ENCODE measurements around the gene KIRREL3. TPM values are rescaled to one million over a fixed set of nuclear protein-coding genes. Genes with fewer than 3 reads are reported as not detected.

KIRREL3 gene
- total RNA-seq, 4 donors from 2014 or later, result 0.82 to 15.7 (median 1.4) TPM; not detected in 1

DNA sequence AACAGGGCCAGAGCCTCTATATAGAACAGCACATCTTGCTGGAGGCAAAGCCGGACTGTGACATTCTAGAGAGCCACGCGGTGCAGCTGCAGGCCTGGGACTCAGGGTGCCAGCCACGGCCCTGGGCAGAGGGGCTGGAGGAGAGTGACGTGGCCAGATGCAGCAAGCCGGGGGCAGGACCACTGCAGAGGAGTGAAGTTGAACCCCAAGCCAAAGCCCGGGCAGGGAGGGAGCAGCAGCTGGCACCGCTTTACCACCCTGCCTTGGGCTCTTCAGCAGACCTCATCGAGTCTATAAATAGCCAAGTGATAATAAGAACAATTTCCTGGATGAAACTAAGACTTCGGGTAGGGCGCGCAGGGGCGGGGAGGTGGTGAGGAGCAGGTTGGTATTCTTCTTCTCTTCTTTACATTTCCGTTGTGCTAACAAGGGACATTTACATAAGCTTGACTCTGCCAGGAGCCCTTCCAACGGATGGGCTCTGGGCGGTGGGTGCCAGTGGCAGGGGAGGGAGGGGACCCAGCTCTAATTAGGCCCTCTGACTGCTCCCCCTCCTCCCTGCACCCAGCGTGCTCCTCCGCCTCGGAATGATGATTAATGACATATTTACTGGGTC, 534.9 kb downstream of the KIRREL3 start:
- in situ Hi-C loops (cut with MboI; ENCODE audit: low pct_ligation_motif_present in 1 of 4, low pct_unique_long_range_greater_than_20kb in 1 of 4, low sequenced_read_pairs in 3 of 4) (no loop called here), intact Hi-C loops (cut with DNase I; ENCODE audit: low total_unique reads) (no loop called here)
- peaks cover 68% of the 10 kb centered on the region for H3K27me3 ChIP-seq
- 14 to 25% methylated on average over 6 to 19 of the region's 19 CpGs for WGBS, 2 donors (ENCODE audit: low coverage in 1 of 2)
- no peak overlapping the region for H3K4me3 ChIP-seq
- peaks cover 0 to 10% (median 4%) of the 10 kb centered on the region in 4 donors for H3K4me1 ChIP-seq
- H3K27ac ChIP-seq, result peak overlapping the region in 2 of 4 donors; percentile 50 to 67
- TF ChIP-seq CTCF (IDR thresholded peaks at IDR 0.05) (no peak), EP300 (IDR thresholded peaks at IDR 0.05; ENCODE audit: low read depth) (no peak), POLR2AphosphoS5 (IDR thresholded peaks at IDR 0.05) (no peak), POLR2A (IDR thresholded peaks at IDR 0.05) (no peak)
- no peaks in the 10 kb centered on the region for H3K36me3 ChIP-seq
- H3K9me3 ChIP-seq, result no peaks in the 10 kb centered on the region
- peak; percentile 68 for DNase-seq

DNA sequence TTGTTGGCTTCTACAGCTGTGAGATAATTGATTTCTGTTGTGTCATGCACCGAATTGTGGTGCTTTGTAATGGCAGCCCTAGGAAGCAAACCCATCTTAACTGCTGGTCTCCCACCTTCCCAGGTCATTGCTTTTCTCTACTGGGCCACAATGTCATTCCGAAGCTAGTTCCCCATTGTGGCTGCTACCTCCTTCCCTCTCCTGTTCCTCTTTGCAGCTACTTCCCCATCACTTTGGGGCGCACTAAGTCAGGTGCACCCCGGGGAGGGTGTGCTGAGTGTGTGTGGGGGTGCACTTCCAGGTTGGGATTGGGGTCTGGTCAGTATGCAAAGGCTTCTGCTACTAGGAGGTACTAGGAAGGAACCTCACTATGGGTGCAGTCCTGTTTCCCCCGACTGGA, 535.8 kb downstream of the KIRREL3 start:
- in situ Hi-C loops (cut with MboI; ENCODE audit: low pct_ligation_motif_present in 1 of 4, low pct_unique_long_range_greater_than_20kb in 1 of 4, low sequenced_read_pairs in 3 of 4), result no loop called here
- DNase-seq, result no peak
- H3K4me1 ChIP-seq, result peaks cover 0 to 10% (median 4%) of the 10 kb centered on the region in 4 donors
- no peaks in the 10 kb centered on the region for H3K9me3 ChIP-seq
- intact Hi-C loops (cut with DNase I; ENCODE audit: low total_unique reads), result no loop called here
- peaks cover 77% of the 10 kb centered on the region for H3K27me3 ChIP-seq
- no peak overlapping the region for H3K4me3 ChIP-seq
- peak overlapping the region in 1 of 4 donors; percentile 66 for H3K27ac ChIP-seq
- H3K36me3 ChIP-seq, result no peaks in the 10 kb centered on the region
- WGBS, 2 donors (ENCODE audit: low coverage in 1 of 2), result 85% methylated on average over 5 of the region's 5 CpGs; no CpG with 5 or more reads in 1 of the 2 donors
- no peak for TF ChIP-seq EP300 (IDR thresholded peaks at IDR 0.05; ENCODE audit: low read depth)
- no peak for TF ChIP-seq CTCF (IDR thresholded peaks at IDR 0.05)
- TF ChIP-seq POLR2A (IDR thresholded peaks at IDR 0.05), result no peak
- TF ChIP-seq POLR2AphosphoS5 (IDR thresholded peaks at IDR 0.05), result no peak

- peaks cover 84% of the 10 kb centered on the region for H3K27me3 ChIP-seq
- no peak overlapping the region for H3K4me3 ChIP-seq
- H3K27ac ChIP-seq, result no peak overlapping the region
- H3K4me1 ChIP-seq, result peaks cover 0 to 10% (median 4%) of the 10 kb centered on the region in 4 donors
- intact Hi-C loops (cut with DNase I; ENCODE audit: low total_unique reads) (no loop called here), in situ Hi-C loops (cut with MboI; ENCODE audit: low pct_ligation_motif_present in 1 of 4, low pct_unique_long_range_greater_than_20kb in 1 of 4, low sequenced_read_pairs in 3 of 4) (no loop called here)
- no peaks in the 10 kb centered on the region for H3K9me3 ChIP-seq
- no peaks in the 10 kb centered on the region for H3K36me3 ChIP-seq
- no peak for DNase-seq
- WGBS, 2 donors (ENCODE audit: low coverage in 1 of 2), result 97 to 100% methylated on average over 1 to 7 of the region's 7 CpGs
- no peak for TF ChIP-seq POLR2A (IDR thresholded peaks at IDR 0.05)
- no peak for TF ChIP-seq POLR2AphosphoS5 (IDR thresholded peaks at IDR 0.05)
- no peak for TF ChIP-seq EP300 (IDR thresholded peaks at IDR 0.05; ENCODE audit: low read depth)
- no peak for TF ChIP-seq CTCF (IDR thresholded peaks at IDR 0.05)
Observed at GRCh38 chr11:126462422-126462821, 538.1 kb downstream of the KIRREL3 start.

- Histone ChIP-seq H3K27me3 (peaks cover 80% of the 10 kb centered on the region), H3K4me3 (no peak overlapping the region), H3K36me3 (no peaks in the 10 kb centered on the region), H3K27ac (no peak overlapping the region), H3K4me1 (peaks cover 0 to 10% (median 4%) of the 10 kb centered on the region in 4 donors), H3K9me3 (no peaks in the 10 kb centered on the region)
- no peak for DNase-seq
- intact Hi-C loops (cut with DNase I; ENCODE audit: low total_unique reads), result no loop called here
- WGBS, 2 donors (ENCODE audit: low coverage in 1 of 2), result 79% methylated on average over 6 of the region's 6 CpGs; no CpG with 5 or more reads in 1 of the 2 donors
- in situ Hi-C loops (cut with MboI; ENCODE audit: low pct_ligation_motif_present in 1 of 4, low pct_unique_long_range_greater_than_20kb in 1 of 4, low sequenced_read_pairs in 3 of 4), result no loop called here
- TF ChIP-seq CTCF (IDR thresholded peaks at IDR 0.05) (no peak), POLR2AphosphoS5 (IDR thresholded peaks at IDR 0.05) (no peak), POLR2A (IDR thresholded peaks at IDR 0.05) (no peak), EP300 (IDR thresholded peaks at IDR 0.05; ENCODE audit: low read depth) (no peak)
Observed at GRCh38 chr11:126461996-126462395, 538.6 kb downstream of the KIRREL3 start.
